ENCODE measurements around the gene PEAK3.

PEAK3 gene

GRCh38 chr19:2270423-2271233, 11.3 kb downstream of the PEAK3 start:
- peak; percentile 53 to 76 (median 61) for DNase-seq (ENCODE audit: low read depth in 3 of 3)

DNA sequence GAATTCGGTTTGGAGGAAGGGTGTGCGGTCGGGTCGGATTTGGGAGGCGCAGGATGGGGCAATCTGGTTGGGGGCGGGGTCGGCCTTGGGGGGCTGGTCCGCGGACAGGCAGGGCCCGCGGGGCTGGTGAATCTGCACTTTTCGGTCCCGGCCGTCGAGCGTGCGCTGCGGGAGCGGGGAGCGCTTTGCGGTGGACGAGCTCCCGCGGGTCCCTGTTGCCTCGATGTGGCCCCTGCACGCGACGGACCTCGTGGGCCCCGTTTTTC, 11.9 kb downstream of the PEAK3 start:
- DNase-seq (ENCODE audit: low read depth in 3 of 3) = peak in 1 of 3 experiments; percentile 50

DNA sequence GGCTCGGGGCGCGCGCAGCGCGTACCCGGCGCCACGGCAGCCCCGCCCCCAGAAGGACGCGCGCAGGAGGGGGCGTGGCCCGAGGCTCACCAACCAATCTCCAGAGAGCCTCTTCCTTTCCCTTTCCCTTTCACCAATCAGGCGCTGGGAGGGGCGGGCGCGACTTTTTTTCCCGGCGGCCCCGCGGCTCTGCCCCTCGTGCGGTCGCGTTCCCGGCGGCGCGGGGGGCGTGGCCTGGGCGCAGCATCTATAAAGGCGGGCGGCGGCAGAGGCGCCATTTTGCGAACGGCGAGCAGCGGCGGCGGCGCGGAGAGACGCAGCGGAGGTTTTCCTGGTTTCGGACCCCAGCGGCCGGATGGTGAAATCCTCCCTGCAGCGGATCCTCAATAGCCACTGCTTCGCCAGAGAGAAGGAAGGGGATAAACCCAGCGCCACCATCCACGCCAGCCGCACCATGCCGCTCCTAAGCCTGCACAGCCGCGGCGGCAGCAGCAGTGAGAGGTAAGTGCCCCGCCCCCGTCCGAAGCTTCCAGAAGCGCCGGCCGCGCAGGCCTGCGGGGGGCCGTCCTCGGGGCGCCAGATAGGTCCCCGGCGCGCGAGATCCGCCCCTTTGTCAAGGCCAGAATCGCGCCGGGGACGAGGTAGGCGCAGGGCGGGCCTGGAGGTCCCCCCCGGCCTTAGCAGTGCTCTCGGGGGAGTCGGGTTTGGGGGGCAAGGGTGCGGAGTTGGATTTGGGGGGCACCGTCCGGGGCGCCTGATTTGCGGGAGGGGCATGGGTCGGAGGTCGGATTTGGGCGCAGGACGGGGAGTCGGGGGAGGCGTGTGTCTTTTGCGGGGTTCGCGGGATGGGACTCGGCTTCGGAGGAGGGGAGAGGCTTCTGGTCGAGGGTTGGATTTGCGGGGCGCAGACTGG, 12.5 kb downstream of the PEAK3 start:
- peak; percentile 97 to 99 (median 98) for DNase-seq (ENCODE audit: low read depth in 3 of 3)

- no peak for DNase-seq (ENCODE audit: low read depth in 3 of 3)
These were observed 13.1 kb downstream of the PEAK3 start for GRCh38 chr19:2268861-2269243.

DNA sequence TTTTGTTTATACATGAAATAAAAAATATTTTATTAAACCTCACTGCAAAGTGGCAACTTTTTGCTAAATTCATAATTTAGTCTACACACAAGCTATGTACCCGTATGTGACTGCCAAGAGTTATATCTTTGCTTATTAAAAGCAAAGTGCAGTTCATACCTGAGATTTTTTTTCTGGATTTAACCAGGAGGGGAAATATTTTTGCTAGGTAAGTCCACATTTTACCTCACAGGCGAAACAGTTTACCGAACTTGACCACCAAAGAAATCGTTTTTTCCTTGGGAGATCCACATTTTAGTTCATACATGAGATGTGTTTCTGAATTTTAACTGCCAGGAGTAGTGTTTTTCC, 13.5 kb downstream of the PEAK3 start:
- no peak for DNase-seq (ENCODE audit: low read depth in 3 of 3)

DNA sequence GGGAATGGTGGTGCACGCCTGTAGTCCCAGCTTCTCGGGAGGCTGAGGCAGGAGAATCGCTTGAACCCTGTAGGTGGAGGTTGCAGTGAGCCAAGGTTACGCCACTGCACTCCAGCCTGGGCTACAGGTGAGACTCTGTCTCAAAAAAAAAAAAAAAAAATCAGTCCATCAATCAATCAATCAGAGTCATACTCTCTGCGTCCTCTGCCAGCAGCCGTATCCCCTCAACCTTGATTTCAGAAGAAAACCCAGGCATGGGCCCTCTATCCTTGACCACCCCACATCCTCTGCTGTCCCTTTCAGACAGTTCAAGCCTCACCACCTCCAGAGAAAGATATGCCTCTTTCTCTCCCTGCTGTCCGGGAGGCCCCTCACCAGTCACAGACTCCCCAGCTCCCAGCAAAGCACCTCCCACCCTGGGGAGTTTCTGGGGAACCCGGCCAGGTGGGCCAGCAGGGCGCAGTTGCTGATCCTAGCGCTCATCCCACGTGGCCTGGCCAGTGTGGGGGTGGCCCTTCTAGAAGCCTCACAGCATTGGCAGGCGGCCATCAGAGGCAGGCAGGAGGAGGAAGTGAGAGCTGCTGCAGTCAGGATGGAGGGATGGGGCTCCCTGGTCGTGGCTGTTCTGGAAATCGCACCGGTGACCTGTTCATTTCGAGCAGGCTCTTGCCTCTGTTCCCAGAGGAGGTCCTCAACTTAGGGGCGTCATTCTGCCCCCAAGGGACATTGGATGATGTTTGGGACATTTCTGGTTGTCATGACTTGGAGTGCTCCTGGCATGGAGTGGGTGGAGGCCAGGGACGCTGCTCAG, 15.6 kb downstream of the PEAK3 start:
- DNase-seq (ENCODE audit: low read depth in 3 of 3) = peak in 1 of 3 experiments; percentile 37

DNA sequence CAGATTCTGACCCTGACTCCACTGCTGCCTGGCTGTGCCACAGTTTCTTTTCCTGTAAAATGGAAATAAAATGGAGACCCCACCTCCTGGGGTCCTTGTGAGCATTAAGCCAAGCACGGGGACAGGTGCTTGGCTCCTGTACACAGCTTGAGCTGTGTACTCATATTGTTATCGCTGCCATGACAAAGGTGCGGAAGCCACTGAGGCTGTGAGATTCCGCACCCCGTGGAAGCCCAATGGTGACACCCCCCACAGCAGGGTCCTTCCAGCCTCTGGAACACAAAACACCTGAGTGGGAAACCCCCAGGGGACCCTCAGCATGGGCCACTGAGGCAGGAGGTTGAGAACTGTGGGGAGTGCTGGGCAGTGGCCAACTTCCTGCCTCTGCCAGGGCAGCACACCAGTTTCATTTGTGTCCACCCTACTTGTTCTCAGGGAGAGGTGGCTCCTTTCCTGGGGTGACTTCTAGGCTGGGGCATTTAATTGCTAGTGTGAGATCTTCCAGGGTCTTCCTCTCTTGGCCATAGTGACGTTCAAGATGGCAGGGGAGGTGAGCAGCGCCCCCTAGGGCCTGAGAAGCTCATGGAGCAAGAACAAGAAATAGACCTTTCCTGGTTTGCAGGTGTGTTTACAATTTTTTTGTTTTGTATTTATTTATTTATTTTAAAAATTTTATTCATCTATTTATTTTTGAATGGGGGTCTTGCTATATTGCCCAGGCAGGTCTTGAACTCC, 20.4 kb downstream of the PEAK3 start:
- DNase-seq (ENCODE audit: low read depth in 3 of 3) = peak in 1 of 3 experiments; percentile 57

GRCh38 chr19:2260341-2260805, 21.6 kb downstream of the PEAK3 start:
- DNase-seq (ENCODE audit: low read depth in 3 of 3) = no peak

GRCh38 chr19:2259336-2259735, 22.6 kb downstream of the PEAK3 start:
- DNase-seq (ENCODE audit: low read depth in 3 of 3) = no peak

DNA sequence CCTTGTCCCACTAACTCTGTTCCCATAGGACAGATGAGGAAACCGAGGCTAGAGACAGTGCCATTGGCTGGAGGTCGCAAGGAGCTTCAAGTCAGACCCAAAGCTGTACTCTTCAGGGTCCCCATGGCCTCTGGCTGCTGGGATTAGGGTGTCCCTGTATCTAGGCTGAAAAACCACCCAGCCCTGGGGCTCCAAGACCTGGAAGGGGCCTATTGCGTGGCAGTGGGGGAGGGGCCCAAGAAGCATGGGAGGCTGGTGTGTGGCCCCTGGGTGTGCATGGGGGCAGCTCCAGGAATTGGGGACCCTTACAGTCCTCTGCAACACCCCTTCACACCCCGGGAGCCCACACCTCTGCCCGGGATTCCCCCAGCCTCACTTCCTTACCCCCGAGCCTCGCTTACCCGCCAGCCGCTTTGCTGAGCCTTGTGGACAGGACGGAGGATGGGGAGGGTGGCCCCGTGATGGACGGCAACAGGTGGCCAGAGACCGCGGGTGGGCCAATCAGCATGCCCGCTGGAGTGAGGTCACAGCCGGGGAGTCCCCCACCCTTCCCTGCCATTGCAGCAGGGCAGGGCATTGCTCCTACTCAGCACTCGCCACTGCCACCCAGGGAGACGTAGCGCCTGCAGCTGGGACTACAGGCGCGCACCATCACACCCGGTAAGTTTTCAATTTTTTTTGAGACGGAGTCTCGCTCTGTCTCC, 25.8 kb downstream of the PEAK3 start, which contains the start of gene JSRP1:
JSRP1 (minus strand) TSS at position 436 of the 704 bp plus-strand sequence. CDS start 1,103 bp downstream, outside the sequence.
- DNase-seq (ENCODE audit: low read depth in 3 of 3) = no peak

GRCh38 chr19:2255112-2255845, 26.7 kb downstream of the PEAK3 start:
- no peak for DNase-seq (ENCODE audit: low read depth in 3 of 3)

DNA sequence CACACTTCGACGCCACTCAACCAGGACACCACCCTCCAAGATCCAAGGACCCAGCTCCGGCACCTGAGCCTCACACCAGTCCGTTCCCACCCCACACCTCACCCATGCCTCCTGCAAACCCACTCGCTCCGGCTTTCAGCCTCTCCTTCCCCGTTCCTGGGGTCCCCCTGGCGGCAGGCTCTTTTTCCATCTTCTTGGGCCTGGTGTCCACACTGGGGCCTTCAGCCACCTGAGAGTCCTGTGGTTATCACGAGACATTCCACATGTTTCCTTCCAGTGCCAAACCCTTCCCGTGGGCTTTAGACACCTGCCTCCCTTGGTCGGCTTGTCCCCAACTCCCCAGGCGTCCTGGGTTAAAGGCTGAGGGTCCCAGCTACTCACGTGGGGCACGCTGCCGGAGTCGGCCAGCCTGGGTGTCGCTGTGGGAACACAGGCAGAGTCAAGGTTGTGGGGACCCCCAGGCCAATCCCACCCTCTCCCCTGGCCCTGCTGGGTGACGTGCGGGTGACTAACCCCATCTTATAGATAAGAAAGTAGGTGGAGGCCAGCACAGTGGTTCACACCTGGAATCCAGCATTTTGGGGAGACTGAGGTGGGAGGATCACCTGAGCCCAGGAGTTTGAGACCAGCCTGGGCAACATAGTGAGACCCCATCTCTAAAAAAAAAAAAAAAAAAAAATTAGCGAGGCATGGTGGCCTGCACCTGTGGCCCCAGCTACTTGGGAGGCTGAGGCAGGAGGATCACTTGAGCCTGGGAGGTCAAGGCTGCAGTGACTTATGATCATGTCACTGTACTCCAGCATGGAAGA, 27.7 kb downstream of the PEAK3 start:
- no peak for DNase-seq (ENCODE audit: low read depth in 3 of 3)

GRCh38 chr19:2253106-2254063, 28.6 kb downstream of the PEAK3 start:
- DNase-seq (ENCODE audit: low read depth in 3 of 3) = peak in 1 of 3 experiments; percentile 35

DNA sequence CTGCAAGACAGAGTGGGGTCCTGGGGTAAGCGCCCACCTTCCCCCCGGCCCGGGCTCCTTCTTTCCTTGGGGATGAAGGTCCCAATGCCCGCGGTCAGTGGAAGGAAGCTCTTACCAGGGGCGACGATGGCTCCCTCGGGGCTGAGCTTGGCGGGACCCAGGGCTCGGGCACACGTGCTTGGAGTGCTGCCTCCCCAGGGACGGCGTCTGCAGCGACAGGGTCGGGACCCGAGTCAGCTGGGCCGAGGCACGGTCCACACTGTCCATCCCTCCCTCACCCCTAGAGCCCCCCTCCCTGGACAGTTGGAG, 29.2 kb downstream of the PEAK3 start:
- DNase-seq (ENCODE audit: low read depth in 3 of 3) = no peak

DNA sequence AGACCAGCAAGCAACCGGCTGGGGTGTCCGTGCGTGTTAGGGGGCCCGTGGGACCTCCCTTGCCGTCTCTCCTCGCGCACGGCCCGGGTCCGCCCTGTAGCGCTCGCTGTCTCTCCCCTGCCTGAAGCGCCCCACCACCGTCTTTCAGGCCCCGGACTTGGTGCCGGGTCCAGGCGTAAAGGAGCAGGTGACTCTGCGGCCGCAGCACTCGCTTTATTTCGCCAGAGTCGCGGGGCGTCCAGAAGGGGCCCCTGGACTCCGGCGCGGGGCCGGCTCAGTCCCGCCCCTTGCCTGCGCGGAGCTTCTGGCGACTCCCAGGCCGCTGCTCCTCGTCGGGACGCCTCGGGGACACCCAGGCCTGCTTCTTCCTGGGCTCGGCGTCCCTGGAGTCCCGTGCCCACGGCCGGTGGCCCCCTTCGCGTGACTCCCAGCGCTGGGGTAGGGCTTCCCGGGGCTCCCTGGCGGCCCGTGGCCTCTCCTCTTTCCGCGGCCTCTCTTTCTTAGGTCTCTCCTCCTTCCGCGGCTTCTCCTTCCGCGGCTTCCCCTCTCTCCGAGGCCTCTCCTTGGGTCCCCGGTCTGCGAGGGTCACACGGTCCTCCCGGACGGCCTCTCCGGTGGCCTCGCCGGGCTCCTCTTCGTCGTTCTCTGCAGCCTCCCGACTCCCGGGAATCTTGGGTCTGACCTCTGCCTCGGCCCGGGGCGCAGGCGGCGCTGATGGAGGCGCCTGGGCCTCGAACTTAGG, 29.7 kb downstream of the PEAK3 start:
- no peak for DNase-seq (ENCODE audit: low read depth in 3 of 3)

GRCh38 chr19:2251106-2252054, 30.6 kb downstream of the PEAK3 start:
- no peak for DNase-seq (ENCODE audit: low read depth in 3 of 3)

Data from stimulated activated CD4-positive, alpha-beta T cell treated with anti-CD3 and anti-CD28 coated beads, TNF-alpha, amount 100 ng/mL, for 24 hours (primary cell).